Endometrium (tissue), 2 donors: ENCODE results near the gene OSBPL3.
"Not testable (repeated sequence)": the region's sequence is repeated elsewhere in the genome, so short reads cannot be mapped to it uniquely, and the experiment has no call there.

Experiments
- FAIRE-seq: peaks from 2 replicates; lab custom pipeline; 2012; peaks lifted over from hg19 to GRCh38; lab: Jason Lieb, UNC
- donor health status: control.
- donor health status: control.

The OSBPL3 gene

GRCh38 chr7:24825931-24826661 is 153.9 kb downstream of the OSBPL3 start:
- FAIRE-seq = no peak

DNA sequence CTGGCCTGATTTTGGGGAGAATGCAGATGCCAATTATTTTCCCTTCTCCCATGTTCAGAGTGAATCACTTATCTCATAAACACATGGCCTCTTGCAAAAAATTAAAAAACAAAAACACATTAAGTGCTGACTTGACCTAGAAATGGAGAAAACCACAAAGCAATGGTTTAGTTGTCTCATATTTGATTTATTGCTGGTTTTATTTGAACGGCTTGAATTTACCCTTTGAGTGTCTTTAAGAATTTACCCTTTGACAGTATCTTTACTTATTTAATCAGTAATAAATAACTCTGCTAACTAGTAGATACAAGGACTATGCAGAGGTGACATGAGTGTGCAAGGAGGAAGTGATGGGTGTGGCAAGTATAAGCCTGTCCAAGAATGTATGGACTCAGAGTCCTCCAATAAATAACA is 154.6 kb downstream of the OSBPL3 start:
- no peak for FAIRE-seq

GRCh38 chr7:24824896-24825295 is 155.1 kb downstream of the OSBPL3 start:
- FAIRE-seq = no peak

GRCh38 chr7:24824400-24824799 is 155.6 kb downstream of the OSBPL3 start:
- FAIRE-seq = no peak

- FAIRE-seq = no peak
Measured at GRCh38 chr7:24821754-24822054, 158.3 kb downstream of the OSBPL3 start.

GRCh38 chr7:24821045-24821753 is 158.8 kb downstream of the OSBPL3 start:
- no peak for FAIRE-seq

DNA sequence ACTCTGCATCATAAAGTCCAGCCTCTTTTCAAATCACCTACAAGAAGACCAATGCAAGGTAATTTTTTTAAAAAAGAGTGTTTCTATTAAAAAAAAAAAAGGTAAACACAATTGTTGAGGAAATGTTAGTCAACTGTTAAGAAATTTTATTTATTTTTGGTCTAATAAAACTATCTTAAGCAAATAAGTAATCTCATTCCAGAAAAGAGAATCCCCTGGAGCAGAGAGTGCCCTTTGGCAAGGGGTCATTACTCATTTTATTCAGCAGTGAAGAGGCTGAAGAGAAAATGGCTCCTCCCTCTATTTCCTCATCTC is 159.3 kb downstream of the OSBPL3 start:
- FAIRE-seq = no peak

DNA sequence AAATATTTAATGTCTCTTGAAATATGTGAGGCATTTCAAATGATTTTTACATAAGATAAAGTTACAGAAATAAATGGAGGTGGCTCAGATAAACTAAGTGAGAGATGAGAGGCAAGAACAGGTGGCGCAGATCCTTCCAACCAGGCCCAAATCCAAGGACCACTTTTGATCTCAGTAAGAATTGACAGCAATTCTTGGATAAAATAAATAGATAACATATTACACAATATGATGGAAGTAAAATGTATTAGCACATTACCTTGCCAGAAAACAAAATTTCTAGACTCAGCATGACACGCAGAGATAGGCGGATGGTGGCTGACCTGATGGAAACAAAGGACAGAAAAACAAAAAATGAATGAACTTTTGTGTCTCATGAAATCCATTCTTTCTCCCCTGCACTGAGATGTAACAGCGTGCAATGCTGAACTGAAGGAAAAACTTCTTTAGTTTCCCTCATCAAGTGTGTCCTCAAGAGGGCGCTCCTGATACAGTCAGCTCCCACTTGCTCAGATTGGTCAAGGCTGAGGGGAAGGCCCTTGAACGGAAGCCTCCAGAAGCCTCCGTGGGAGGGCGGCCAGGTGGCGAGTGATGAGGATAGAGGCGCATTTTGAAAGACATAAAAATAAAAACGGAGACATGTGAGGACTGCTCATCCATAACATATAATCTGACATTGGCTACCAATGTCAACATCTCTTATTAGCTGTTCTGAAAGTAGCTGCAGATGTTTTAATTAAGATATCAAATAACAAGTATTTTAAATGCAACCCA is 159.9 kb downstream of the OSBPL3 start:
- FAIRE-seq = no peak

GRCh38 chr7:24817339-24817738 is 162.6 kb downstream of the OSBPL3 start:
- FAIRE-seq = no peak

GRCh38 chr7:24816868-24817267 is 163.1 kb downstream of the OSBPL3 start:
- no peak for FAIRE-seq

- FAIRE-seq = no peak
Measured at GRCh38 chr7:24812305-24812945, 167.6 kb downstream of the OSBPL3 start.

DNA sequence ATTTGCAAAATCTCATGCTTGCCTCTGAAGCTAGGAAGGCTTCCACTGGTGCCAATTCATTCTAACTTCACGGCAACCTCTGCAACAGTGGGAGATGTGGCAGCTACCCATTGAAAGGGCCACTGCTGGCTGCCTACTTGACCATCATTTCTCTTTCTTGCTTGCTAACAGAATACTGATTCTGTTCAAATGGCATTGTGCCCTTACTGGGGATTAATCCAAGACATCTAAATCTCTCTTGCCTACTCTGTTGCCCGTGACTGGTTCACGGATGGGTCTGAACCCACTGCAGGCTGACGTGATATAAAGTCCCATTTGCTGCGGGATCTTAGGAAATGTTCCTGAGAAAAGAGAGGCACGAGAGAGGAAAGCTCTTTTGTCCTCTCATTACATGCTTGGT is 171.5 kb downstream of the OSBPL3 start:
- FAIRE-seq = no peak

DNA sequence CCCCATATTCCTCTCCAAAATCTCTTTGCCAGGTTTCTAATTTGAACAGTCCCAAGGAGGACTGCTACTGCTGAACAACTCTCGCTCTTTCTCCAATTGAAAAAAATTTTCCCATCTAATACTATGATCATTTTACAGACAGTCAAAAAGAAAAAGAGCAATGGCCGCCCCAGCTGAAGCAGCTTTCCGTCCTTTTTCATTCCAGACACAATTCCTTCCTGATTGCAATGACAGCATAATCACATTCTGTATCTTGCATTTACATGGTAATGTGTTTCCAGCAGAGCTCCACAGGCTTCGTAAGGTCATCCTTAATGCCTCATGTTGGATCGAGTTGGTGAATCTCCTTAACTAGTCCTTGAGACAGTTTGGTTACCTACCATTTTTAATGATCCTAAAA is 177.7 kb downstream of the OSBPL3 start:
- FAIRE-seq = no peak

DNA sequence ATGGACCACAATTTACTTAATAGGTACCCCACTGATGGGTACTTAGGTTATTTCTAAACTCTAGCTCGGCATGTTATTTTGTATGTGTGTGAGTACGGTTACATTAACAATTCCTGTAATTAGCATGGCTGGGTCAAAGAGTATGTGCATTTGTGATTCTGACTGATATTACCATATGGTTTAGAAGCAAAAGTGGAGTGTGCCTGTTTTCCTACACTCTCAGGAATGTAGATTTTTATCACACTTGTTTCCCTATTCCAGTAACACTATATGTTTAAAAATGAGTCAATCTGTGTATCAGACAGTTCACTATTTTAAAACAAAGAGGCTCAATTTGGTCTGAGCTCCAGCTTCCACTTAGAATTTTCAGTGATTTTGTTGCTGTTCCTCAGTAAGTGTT is 178.1 kb downstream of the OSBPL3 start:
- FAIRE-seq = no peak

GRCh38 chr7:24800667-24801066 is 179.3 kb downstream of the OSBPL3 start:
- FAIRE-seq = no peak

DNA sequence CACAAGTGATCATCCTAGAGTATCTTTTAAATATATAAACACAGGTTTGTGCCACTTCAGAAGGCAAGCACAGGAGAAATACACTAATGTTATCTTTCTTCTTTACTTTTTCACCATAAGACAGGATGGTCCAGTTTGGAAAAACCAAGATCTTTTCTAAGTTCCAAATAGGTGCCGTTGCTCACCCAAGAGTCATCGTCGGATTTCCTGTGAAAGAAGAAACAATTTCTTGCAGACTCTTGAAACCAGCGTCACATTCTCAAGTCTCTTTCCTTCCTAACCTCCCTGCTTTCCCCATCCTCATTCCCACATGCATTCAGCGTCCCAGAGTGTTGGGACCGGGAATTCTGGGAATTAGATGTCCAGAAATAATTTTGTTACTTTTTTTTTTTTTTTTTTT is 179.9 kb downstream of the OSBPL3 start:
- FAIRE-seq = no peak

DNA sequence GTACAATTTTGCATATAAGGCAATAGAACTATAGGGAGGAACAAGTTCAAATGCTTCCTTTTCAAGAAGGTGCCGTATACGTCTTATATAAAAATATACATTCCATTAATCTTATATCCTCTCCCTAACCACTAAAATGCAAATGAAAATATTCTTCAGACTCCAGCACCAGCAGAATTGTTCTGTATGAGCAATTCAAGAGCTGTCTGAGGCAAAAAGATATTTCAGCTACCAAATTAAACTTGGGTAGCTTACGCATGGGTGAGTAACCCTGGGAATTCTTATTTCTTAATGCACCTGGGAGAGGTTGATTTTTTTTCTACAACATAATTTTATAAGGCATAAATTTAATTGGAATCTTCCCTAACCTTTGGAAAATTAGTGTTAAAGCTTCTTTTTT is 180.5 kb downstream of the OSBPL3 start:
- no peak for FAIRE-seq

DNA sequence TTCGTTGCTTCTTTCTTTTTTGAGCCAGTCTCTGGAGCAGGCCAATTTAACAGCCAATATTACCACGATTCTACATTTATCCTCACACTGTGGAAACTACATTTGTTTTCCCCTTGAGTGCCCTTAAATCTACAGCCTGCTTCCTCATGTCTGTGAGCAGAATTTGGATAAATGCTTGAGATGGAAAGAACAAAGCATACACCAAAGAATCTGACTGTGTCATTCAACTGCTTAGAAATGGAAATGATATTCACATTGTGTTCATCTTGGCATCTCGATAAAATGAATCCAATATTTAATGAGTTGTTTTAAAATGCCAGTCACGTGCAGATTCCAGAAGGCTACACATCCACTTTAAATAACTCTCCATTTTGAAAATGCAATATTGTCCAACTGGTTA is 181.7 kb downstream of the OSBPL3 start:
- FAIRE-seq = no peak

DNA sequence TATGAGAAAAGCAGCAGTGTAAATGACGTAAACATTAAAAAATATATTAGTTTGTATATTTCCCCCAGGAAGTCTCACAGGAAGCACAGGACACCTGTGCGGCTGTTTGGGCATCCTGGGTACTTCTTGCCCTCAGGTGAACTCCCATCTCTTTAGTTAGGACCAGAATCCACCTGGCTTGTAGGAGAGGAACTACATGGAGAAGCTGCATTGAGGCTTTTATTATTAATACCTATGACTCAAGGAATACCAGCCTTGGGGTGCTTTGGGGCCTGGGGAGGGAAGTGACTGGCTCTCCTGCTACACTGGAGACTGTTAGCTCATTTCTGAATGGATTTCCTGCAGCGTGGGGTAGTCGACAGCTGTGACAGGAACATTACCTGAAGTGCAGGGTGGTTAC is 182.7 kb downstream of the OSBPL3 start:
- FAIRE-seq = no peak

GRCh38 chr7:24795407-24795767 is 184.6 kb downstream of the OSBPL3 start:
- FAIRE-seq = no peak

DNA sequence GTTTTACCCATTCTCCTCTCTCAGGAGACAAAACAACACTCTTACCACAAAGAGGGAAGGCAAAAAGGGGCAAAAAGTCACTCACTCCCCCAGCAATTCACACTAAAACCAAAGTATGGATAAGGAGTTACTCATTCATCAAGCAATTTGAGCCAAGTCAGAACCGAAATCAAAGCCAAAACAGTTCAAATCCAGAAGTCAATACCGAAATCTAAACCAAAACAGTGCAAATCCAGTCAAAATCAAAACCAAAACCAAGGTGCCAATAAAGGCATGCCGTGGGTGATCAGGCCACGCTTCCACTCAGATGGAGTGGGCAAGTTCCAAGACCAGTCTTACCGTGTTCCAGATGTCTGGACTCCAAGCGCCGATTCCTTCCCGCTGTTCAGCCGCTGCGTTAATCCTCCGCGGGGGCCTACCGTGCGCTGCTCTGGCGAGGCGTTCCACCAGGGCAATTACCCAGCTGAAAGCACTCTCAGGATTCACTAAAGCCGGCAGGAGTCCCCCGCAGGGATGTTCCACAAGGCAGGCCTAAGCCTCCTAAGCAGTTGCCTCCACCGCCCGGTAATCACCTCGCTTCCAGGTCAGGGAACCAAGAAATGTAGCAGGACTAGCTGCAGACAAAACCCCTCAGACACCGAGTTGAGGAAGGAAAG is 185.1 kb downstream of the OSBPL3 start:
- FAIRE-seq = not testable (repeated sequence)

DNA sequence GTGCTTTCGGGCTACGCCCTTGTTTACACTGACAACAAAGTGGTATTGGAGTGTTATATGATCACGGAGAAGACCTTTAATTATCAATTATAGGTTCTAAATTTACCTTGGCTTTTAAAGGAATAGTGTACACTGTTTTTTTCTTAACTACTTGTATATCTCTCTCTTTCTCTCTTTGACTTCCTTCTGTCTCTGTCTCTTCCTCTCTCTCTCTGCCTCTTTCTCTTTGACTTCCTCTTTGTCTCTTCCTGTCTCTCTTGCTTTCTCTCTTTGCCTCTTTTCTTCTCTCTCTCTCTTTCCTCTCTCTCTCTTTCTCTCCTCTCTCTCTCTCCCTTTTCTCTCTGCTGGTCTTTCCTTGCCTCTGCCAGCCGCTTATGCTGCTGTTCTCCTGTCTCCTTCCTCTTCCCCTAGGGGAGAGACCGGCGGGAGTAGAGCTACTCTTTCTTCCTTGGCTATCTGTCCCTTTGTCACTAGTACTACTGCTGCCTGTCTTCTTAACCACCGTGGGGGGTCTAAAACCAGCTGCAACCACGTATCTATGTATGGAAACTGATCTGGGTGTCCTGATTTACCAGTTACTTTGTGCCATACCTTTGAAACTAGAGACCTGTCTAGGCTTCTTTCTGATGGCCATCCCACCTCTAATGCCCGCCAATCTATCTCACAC is 185.9 kb downstream of the OSBPL3 start:
- FAIRE-seq = no peak
